Measurements from ENCODE around the gene CEND1.

The CEND1 gene

GRCh38 chr11:816433-816779 lies 26.5 kb upstream of the CEND1 start:
- H3K36me3 ChIP-seq (ENCODE audit: insufficient read depth, low read length), result peaks cover 32% of the 10 kb centered on the region

GRCh38 chr11:815675-816432 lies 26.0 kb upstream of the CEND1 start:
- Histone ChIP-seq H3K36me3 (ENCODE audit: insufficient read depth, low read length) (peaks cover 32% of the 10 kb centered on the region), H3K4me3 (ENCODE audit: low read depth in 1 of 2, low read length in 2 of 2) (no peak overlapping the region), H3K4me2 (ENCODE audit: insufficient read depth, low read length) (no peak overlapping the region), H3K27me3 (ENCODE audit: insufficient read depth, low read length, poor library complexity) (no peaks in the 10 kb centered on the region), H2AFZ (ENCODE audit: low read depth, low read length) (no peak overlapping the region), H3K27ac (ENCODE audit: low read length) (no peak overlapping the region), H3K9me3 (ENCODE audit: insufficient read depth, low read length, severe bottlenecking) (no peaks in the 10 kb centered on the region), H3K79me2 (ENCODE audit: insufficient read depth, low read length) (peaks cover 28% of the 10 kb centered on the region), H4K20me1 (ENCODE audit: insufficient read depth, low read length) (peaks cover 44% of the 10 kb centered on the region), H3K4me1 (ENCODE audit: insufficient read depth, low read length) (peaks cover 38% of the 10 kb centered on the region), H3K9ac (ENCODE audit: low read depth, low read length) (no peak overlapping the region)
- no peak for ATAC-seq (ENCODE audit: insufficient read depth, low read depth)
- DNase-seq, result no peak
- TF ChIP-seq CTCF (IDR thresholded peaks at IDR 0.05; ENCODE audit: borderline replicate concordance, extremely low read depth, low read length, poor library complexity, severe bottlenecking) (no peak), EZH2 (IDR thresholded peaks at IDR 0.05; ENCODE audit: borderline replicate concordance, low read depth, low read length, severe bottlenecking) (no peak)

More at GRCh38 chr11:816433-816779, 26.5 kb upstream of the CEND1 start:
- Histone ChIP-seq H4K20me1 (ENCODE audit: insufficient read depth, low read length) (peaks cover 44% of the 10 kb centered on the region), H3K9ac (ENCODE audit: low read depth, low read length) (no peak overlapping the region), H3K27me3 (ENCODE audit: insufficient read depth, low read length, poor library complexity) (no peaks in the 10 kb centered on the region), H3K4me2 (ENCODE audit: insufficient read depth, low read length) (no peak overlapping the region), H3K4me3 (ENCODE audit: low read depth in 1 of 2, low read length in 2 of 2) (no peak overlapping the region), H3K9me3 (ENCODE audit: insufficient read depth, low read length, severe bottlenecking) (no peaks in the 10 kb centered on the region), H2AFZ (ENCODE audit: low read depth, low read length) (no peak overlapping the region), H3K79me2 (ENCODE audit: insufficient read depth, low read length) (peaks cover 28% of the 10 kb centered on the region), H3K27ac (ENCODE audit: low read length) (no peak overlapping the region), H3K4me1 (ENCODE audit: insufficient read depth, low read length) (peaks cover 38% of the 10 kb centered on the region)
- DNase-seq, result no peak
- TF ChIP-seq CTCF (IDR thresholded peaks at IDR 0.05; ENCODE audit: borderline replicate concordance, extremely low read depth, low read length, poor library complexity, severe bottlenecking) (no peak), EZH2 (IDR thresholded peaks at IDR 0.05; ENCODE audit: borderline replicate concordance, low read depth, low read length, severe bottlenecking) (no peak)
- no peak for ATAC-seq (ENCODE audit: insufficient read depth, low read depth)

- no peak overlapping the region for H3K27ac ChIP-seq (ENCODE audit: low read length)
- ATAC-seq (ENCODE audit: insufficient read depth, low read depth) (no peak), DNase-seq (no peak)
Observed at GRCh38 chr11:813456-814096, 23.7 kb upstream of the CEND1 start.

More at GRCh38 chr11:813456-814096, 23.7 kb upstream of the CEND1 start:
- H3K79me2 ChIP-seq (ENCODE audit: insufficient read depth, low read length), result peaks cover 35% of the 10 kb centered on the region
- H3K9ac ChIP-seq (ENCODE audit: low read depth, low read length), result no peak overlapping the region
- no peak overlapping the region for H2AFZ ChIP-seq (ENCODE audit: low read depth, low read length)
- H3K4me2 ChIP-seq (ENCODE audit: insufficient read depth, low read length), result no peak overlapping the region; the same call in 1 of the 2 replicates
- TF ChIP-seq EZH2 (IDR thresholded peaks at IDR 0.05; ENCODE audit: borderline replicate concordance, low read depth, low read length, severe bottlenecking) (no peak), CTCF (IDR thresholded peaks at IDR 0.05; ENCODE audit: borderline replicate concordance, extremely low read depth, low read length, poor library complexity, severe bottlenecking) (no peak)
- H4K20me1 ChIP-seq (ENCODE audit: insufficient read depth, low read length), result peaks cover 45% of the 10 kb centered on the region
- H3K9me3 ChIP-seq (ENCODE audit: insufficient read depth, low read length, severe bottlenecking), result no peaks in the 10 kb centered on the region
- no peaks in the 10 kb centered on the region for H3K27me3 ChIP-seq (ENCODE audit: insufficient read depth, low read length, poor library complexity)
- H3K4me3 ChIP-seq (ENCODE audit: low read depth in 1 of 2, low read length in 2 of 2), result no peak overlapping the region
- H3K36me3 ChIP-seq (ENCODE audit: insufficient read depth, low read length), result peaks cover 39% of the 10 kb centered on the region
- peaks cover 28% of the 10 kb centered on the region for H3K4me1 ChIP-seq (ENCODE audit: insufficient read depth, low read length)

All from DND-41 (cell line).